ENCODE data around the gene SENP3. TPM values are rescaled to one million over a fixed set of nuclear protein-coding genes. Genes with fewer than 3 reads are reported as not detected.

SENP3 gene
- polyA plus RNA-seq, 2 of the 4 experiments (the other 2 are of a cell fraction), result 114 to 150 TPM

DNA sequence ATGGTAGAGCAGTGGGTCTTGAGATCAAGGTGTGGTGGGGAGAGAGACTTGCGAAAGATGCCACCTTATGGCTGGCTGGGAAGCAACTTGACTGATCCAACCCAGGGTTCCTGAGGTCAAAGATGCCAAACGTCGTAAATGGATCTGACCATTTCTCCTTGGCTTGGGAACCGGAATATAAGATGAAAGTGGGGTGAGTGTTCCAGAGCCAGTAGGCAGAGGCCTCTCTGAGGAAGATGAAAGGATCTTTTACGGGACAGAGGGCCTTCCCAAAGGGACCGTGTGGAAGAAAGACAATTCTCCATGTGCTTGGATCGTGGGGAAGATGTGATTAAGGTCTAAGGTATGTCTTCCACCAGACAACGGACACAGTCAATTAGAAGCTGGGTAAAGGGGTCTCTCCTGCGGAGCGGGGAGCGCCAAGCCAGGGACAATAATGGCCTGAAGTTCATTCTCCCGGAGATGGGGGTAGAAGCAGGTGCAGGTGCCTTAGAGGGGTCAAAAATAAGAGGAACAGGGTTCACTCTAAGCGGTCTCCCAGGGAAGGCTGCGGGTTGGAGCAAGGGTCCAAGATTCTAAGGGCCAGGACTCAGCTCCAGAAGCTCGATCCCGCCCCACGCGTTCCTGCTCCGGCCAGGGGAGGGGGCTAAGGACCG is 52.2 kb downstream of the SENP3 start (continued):
- TF ChIP-seq ESRRA (IDR thresholded peaks at IDR 0.05; ENCODE audit: borderline replicate concordance, low read length) (no peak), TP53 (CRISPR knock-in tag; IDR thresholded peaks at IDR 0.05) (no peak), SREBF2 (IDR thresholded peaks at IDR 0.05) (no peak), NPAS2 (CRISPR knock-in tag; IDR thresholded peaks at IDR 0.05; ENCODE audit: borderline replicate concordance) (no peak), CEBPB (IDR thresholded peaks at IDR 0.05) (peak in 1 of 2 experiments; percentile 57; a peak in 2 of 4 replicates)
- TF ChIP-seq, protein P1, sequence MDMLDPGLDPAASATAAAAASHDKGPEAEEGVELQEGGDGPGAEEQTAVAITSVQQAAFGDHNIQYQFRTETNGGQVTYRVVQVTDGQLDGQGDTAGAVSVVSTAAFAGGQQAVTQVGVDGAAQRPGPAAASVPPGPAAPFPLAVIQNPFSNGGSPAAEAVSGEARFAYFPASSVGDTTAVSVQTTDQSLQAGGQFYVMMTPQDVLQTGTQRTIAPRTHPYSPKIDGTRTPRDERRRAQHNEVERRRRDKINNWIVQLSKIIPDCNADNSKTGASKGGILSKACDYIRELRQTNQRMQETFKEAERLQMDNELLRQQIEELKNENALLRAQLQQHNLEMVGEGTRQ (IDR thresholded peaks at IDR 0.05), result no peak

DNA sequence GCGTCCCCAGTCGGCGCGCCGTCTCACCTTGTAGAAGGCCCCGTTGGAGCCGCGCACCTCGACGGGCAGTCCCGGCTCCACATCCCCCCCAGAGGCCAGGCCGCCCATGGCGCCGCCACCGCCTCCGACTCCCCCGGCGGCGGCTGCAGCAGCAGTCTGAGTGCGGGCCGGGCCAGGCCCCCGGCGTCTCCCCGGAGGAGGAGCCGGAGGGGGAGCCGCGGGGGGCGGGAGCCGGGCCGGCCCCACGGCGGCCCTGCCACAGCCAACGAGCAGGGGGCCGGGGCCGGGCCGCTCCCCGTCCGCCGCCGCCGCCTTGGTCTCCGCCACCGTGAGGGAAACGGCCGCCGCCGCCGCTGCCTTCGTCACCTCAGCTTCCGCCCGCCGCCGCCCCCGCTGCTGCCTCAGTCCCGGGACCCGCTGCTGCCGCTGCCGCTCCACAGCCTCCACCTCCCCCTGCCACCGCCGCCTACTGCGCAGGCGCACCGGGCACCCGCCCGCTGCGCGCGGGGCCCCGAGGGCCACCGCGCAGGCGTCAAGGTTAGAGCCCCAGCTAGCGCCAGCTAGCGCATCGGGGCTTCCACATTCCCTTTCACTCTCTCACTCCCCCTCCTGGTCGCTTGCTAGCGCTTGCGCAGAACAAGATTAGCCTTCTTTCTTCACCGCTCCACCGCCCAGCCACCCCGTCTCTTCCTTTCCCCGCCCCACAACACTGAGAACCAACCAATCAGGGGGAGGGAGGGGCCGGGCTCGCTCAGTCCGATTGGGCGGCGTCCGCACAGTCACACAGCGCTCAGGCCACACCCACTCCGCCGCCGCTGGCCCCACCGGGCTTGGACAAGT is 52.9 kb downstream of the SENP3 start, which contains the start of gene FXR2:
FXR2 (minus strand) TSS at position 473 of the 840 bp plus-strand sequence; CDS start at position 108, 365 bp downstream.
- TF ChIP-seq RFX5 (IDR thresholded peaks at IDR 0.05), result peak; percentile 82
- TF ChIP-seq POLR2A (IDR thresholded peaks at IDR 0.05; ENCODE audit: low read length), result peak; percentile 77
- 0 out of 2 replicates have a peak, but pooled peaks have one; percentile 16 for TF ChIP-seq HOXB5 (CRISPR knock-in tag; IDR thresholded peaks at IDR 0.05)
- no peak for TF ChIP-seq HOXA7 (CRISPR knock-in tag; IDR thresholded peaks at IDR 0.05)
- TF ChIP-seq, protein P2, sequence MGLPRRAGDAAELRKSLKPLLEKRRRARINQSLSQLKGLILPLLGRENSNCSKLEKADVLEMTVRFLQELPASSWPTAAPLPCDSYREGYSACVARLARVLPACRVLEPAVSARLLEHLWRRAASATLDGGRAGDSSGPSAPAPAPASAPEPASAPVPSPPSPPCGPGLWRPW (IDR thresholded peaks at IDR 0.05), result no peak
- TF ChIP-seq, protein P3, sequence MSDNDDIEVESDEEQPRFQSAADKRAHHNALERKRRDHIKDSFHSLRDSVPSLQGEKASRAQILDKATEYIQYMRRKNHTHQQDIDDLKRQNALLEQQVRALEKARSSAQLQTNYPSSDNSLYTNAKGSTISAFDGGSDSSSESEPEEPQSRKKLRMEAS (IDR thresholded peaks at IDR 0.05), result peak; percentile 69; the same call in 1 of the 2 replicates
- TF ChIP-seq, protein P4, sequence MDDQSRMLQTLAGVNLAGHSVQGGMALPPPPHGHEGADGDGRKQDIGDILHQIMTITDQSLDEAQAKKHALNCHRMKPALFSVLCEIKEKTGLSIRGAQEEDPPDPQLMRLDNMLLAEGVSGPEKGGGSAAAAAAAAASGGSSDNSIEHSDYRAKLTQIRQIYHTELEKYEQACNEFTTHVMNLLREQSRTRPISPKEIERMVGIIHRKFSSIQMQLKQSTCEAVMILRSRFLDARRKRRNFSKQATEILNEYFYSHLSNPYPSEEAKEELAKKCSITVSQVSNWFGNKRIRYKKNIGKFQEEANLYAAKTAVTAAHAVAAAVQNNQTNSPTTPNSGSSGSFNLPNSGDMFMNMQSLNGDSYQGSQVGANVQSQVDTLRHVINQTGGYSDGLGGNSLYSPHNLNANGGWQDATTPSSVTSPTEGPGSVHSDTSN (IDR thresholded peaks at IDR 0.05), result 0 out of 2 replicates have a peak, but pooled peaks have one; percentile 16
- no peak for TF ChIP-seq JUNB (IDR thresholded peaks at IDR 0.05)
- TF ChIP-seq, protein P5, sequence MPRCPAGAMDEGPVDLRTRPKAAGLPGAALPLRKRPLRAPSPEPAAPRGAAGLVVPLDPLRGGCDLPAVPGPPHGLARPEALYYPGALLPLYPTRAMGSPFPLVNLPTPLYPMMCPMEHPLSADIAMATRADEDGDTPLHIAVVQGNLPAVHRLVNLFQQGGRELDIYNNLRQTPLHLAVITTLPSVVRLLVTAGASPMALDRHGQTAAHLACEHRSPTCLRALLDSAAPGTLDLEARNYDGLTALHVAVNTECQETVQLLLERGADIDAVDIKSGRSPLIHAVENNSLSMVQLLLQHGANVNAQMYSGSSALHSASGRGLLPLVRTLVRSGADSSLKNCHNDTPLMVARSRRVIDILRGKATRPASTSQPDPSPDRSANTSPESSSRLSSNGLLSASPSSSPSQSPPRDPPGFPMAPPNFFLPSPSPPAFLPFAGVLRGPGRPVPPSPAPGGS (IDR thresholded peaks at IDR 0.05), result 0 out of 3 replicates have a peak, but pooled peaks have one; percentile 51
- peak; percentile 47 for TF ChIP-seq PHF8 (IDR thresholded peaks at IDR 0.05; ENCODE audit: borderline replicate concordance, low read depth)
- TF ChIP-seq, protein P6, sequence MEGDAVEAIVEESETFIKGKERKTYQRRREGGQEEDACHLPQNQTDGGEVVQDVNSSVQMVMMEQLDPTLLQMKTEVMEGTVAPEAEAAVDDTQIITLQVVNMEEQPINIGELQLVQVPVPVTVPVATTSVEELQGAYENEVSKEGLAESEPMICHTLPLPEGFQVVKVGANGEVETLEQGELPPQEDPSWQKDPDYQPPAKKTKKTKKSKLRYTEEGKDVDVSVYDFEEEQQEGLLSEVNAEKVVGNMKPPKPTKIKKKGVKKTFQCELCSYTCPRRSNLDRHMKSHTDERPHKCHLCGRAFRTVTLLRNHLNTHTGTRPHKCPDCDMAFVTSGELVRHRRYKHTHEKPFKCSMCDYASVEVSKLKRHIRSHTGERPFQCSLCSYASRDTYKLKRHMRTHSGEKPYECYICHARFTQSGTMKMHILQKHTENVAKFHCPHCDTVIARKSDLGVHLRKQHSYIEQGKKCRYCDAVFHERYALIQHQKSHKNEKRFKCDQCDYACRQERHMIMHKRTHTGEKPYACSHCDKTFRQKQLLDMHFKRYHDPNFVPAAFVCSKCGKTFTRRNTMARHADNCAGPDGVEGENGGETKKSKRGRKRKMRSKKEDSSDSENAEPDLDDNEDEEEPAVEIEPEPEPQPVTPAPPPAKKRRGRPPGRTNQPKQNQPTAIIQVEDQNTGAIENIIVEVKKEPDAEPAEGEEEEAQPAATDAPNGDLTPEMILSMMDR (IDR thresholded peaks at IDR 0.05), result peak; percentile 58
- 0 out of 2 replicates have a peak, but pooled peaks have one; percentile 28 for TF ChIP-seq MAZ (IDR thresholded peaks at IDR 0.05; ENCODE audit: borderline replicate concordance, low read depth, low read length)
- TF ChIP-seq RAD21 (conservative IDR thresholded peaks at IDR 0.05 in 1 of 2, IDR thresholded peaks at IDR 0.05 in 1 of 2), result 0 out of 5 replicates have a peak, but pooled peaks have one; percentile 10 to 29
- TF ChIP-seq JUN (IDR thresholded peaks at IDR 0.05), result peak in 1 of 2 experiments; percentile 85; a peak in 3 of 5 replicates
- CTCF ChIA-PET, result interaction anchor here (0.5 to 14.2 kb wide), 31 partner anchors 10 to 329 kb away, joined by 3 to 130 read pairs (median 5); partner anchors contain the start of genes ATP1B2, CD68, DNAH2 and SAT2
- Histone ChIP-seq H3K4me1 (peaks cover 29% of the 10 kb centered on the region), H3K9me3 (no peaks in the 10 kb centered on the region), H3K4me2 (peak within 1 kb of the TSS; percentile 91), H3K27ac (peak within 1 kb of the TSS; percentile 92 to 95), H3K4me3 (peak within 1 kb of the TSS; percentile 84)
- ATAC-seq (peak; percentile 91 to 96), DNase-seq (ENCODE audit: low read depth in 1 of 2, low spot score in 1 of 2) (peak; percentile 99 to 100), FAIRE-seq (peak; percentile 92)
- under 1% methylated on average over 44 of the region's 93 CpGs for WGBS (ENCODE audit: missing lambda C conversion rate)
- POLR2A ChIA-PET, result interaction anchor here (0.6 to 6.1 kb wide), 12 partner anchors 11 to 230 kb away, joined by 3 to 58 read pairs (median 4); partner anchors contain the start of genes ATP1B2, CD68, MPDU1 and POLR2A

Measured in A549 (cell line).